HG03565 (cell line): ENCODE measurements around the gene CHD6.

Experiments used
- ATAC-seq: cut with Tn5 transposase; IDR thresholded peaks from one replicate; pipeline ENCODE4 v1.9.1; 2021; ENCODE audit warnings: mild to moderate bottlenecking, moderate library complexity; ENCODE audit not compliant: unreplicated experiment

CHD6 gene

DNA sequence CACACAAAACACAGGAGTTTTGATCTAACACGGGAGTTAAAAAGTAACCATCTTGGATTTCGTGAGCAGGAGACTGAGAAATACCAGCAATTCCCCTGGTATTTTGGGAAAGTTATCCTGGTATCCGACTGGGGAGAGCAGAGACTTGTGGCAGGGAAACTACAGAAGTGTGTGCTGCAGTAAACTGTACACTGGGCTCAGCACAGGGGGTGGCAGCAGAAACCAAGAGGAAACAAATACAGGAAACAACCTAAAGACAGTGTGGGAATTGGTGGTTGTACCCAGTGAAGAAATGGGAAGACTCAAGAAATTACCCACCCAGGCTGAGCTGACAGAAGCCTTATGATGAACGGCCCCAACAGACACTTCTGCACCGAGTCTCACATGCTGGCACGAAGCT is 109.8 kb downstream of the CHD6 start:
- no peak for ATAC-seq

DNA sequence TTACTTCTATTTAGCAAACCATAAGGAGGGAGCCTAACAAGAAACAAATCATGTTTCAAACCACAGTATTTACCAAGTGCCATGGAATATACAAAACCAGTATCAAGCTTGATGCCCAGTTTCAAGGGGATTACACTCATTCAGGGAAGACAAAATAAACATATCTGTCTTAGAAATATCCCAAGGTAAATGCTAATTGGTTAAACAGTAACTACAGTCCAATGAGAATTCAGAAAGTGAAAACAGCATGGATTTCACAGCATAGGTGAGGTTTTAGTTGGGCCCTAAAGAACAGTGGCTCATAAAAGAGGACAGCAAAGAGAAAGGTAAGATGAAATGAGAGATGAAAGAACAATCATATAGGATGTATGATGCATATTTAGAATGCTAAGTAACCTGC is 110.3 kb downstream of the CHD6 start:
- ATAC-seq: no peak

DNA sequence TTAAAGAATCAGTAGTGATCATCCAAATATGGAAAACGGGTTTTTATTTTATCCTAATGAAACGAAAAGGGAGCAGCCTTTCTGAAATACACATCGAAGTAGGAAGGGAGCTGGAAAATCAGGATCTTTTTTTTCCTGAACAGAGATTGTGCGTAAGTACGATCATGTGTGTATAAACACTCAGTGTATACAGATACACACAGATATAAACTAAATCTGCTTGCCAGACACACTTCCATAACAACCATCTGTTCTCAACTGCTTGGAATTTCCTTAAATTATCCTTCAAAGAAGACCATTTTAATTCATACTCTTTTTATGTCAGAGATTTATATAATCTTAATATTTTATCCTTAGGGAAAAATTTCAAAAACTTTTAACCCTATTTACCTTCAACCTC is 110.7 kb downstream of the CHD6 start:
- no peak for ATAC-seq

DNA sequence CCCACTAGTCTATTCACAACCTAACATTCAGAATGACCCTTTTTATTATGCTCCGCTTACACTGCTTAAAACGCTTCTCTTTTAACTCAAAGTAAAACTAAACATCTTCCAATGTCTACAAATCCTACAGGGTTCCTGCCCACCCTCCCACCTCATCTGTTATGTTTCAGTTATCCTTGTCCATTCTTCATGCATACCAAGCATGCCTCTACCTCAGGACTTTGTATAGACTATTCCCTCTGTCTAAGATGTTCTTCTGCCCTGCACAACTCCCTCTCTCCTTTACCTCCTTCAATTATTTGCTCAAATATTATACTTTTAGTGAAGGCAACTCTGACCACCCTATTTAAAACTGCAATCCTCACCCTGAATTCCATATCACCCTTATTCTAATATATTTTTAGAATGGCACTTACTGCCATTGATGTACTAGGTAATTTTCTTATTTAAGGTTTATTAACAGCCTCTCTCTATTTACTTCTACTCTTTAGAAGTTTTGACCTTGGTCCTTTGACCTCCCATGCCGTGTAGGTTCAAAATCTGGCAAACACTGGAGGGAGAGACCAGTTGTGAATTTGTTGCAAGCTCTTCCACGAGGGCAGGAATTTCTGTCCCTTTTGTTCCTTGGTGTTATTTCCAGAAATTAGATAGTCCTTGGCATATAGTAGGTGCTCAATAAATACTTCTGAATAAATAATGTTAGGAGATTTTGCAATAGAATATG is 111.8 kb downstream of the CHD6 start:
- no peak for ATAC-seq

DNA sequence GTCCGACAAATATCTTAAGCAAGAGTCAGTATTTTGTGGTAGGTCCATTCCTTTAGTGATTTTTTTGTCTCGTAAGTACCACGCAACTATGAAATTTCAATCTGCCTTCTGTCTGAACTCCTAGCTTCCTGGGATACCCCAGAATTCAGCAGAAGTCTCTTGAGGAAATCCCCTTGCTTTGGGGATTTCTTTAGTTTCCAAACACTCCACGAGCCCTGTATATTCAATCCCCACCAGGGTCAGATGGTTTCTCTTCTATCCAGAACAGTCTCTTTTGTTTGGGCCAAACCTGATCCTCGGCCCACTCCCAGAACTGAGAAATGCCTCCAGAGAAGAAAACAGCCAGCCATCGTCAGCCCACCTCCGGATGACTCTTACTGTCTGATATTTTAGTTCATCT is 113.0 kb downstream of the CHD6 start:
- ATAC-seq: no peak

DNA sequence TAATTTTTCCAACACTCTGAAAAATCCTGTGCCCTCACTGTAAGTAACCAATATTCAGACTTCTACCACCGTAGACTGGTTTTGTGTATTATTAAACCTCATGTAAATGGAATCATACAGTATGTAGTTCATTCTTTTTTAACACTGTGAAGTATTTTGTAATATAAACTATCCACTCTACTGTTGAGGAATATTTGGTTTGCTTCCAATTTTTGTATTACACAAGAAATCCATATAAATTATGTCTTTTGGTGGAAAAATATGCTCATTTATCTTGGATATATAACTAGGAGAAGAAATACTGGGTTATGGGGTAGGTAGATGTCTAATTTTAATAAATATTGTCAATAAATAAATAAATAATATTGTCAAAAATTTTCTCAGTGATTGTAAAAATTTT is 116.8 kb downstream of the CHD6 start:
- ATAC-seq: no peak

DNA sequence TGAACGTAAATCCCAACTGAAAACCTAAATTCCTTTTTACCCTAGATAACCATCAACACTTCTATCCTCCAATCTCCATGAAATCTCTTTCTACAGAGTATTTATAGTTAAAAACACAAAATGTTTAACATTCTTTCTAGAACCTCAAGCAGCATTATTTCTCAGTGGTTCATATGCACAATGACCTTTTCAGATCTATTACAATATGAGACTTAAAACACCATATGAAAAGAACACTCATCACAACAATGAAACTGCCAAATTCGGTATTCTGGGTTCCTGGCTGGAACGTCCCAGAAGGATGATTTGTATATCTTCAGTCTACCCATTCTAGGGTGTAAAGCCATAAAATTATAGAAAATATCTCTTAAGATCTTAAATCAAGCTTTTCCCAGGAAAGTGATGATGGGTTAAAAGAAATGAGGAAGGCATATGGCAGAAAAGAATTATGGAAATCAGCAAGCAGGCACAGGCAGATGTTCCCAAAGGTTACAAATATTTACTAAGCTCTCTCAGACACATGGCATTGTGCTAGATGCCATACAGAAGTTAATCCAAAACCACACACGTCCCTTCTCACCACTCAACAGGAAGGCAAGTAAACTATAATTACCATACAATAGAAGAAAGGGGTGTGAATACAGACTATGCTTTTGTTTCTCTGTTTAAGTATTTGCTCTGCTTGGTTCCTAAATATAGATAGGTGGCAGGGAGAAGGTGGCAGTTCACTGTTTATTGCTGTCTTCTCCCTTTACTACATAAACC is 118.0 kb downstream of the CHD6 start:
- ATAC-seq: no peak

DNA sequence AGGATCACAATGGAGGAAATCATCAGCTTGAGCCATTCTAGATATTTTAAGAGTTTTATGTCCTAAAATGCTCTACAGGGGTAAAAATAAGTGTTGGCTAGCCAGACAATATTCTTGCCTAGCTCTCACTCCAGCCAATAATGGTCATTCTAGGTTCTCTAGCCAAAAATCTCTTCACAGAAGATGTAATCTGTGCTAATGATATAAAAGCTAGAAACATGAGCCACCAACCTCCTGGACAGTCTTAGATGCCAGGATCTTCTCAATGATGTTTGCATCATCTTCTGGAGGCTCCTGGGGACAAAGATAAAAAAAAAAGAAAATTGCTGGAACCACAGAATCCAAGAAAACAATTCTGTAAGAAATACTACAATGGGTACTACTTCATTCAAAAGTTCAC is 119.1 kb downstream of the CHD6 start:
- ATAC-seq: no peak

DNA sequence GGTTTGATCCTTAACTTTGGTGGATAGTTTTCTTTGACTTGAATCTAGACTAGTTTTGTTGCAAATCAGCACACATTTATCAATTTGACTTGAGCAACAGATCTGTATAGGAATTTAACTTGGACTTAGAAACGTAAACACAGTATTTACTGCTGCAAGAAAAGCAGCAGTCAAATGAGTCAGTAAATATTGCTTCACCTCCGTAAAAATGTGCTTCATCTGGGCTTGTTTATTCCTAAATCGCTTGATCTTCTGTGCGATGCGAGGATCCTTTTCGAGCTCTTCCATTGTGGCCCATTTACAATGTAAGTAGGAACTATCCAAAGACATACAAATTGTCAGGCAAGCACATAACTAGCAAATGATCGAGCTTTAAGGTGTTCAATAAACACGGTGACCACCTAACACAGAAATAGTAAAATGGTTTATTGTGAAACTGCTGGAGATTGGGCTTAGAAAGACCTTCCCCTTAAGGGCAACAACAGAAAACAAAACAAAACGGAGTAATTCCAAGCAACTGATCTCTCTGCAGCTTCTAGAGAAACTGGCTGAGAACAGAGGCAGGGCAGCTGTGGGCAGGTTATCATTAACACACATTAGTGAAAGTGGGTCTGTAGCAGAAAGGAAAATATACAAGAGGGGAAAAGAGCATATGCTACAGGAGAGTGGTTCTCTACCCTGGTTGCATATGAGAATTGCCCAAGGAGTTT is 120.8 kb downstream of the CHD6 start:
- no peak for ATAC-seq

DNA sequence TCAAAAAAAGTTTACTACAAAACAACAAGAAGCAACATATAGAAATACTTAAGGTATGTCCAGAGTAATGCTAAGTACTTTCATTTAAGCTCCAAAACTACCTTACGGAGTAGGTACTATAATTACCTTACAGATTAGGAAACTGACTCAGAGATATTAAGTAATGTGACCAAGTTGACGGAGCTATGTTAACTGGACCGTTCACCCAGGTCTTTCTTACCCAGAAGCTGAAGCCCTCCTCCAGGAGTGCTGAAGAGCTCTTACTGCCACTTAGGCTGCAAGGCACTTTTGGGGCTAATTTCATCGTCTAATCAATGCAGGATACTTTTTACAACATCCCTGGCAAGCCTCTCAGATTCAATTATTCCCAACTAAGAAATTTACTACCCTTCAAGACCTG is 123.7 kb downstream of the CHD6 start:
- no peak for ATAC-seq

DNA sequence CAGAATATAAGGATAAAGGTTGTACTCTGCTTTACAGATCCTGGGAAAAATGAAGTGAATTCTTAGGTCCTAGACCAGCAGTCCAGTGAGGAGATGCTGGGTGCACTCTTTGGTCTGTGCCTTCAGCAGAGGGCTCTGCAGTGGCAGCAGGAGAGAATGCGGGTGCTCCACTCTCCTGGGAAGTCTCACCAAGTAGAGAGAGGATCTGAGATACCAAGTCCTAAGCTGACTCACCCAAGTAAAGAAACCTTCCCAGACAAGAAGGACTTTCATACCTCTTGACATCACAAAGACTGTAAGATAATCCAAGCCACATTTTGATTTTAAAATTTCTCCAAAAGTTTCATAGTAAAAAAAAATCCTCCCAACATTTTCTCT is 134.6 kb downstream of the CHD6 start:
- no peak for ATAC-seq

DNA sequence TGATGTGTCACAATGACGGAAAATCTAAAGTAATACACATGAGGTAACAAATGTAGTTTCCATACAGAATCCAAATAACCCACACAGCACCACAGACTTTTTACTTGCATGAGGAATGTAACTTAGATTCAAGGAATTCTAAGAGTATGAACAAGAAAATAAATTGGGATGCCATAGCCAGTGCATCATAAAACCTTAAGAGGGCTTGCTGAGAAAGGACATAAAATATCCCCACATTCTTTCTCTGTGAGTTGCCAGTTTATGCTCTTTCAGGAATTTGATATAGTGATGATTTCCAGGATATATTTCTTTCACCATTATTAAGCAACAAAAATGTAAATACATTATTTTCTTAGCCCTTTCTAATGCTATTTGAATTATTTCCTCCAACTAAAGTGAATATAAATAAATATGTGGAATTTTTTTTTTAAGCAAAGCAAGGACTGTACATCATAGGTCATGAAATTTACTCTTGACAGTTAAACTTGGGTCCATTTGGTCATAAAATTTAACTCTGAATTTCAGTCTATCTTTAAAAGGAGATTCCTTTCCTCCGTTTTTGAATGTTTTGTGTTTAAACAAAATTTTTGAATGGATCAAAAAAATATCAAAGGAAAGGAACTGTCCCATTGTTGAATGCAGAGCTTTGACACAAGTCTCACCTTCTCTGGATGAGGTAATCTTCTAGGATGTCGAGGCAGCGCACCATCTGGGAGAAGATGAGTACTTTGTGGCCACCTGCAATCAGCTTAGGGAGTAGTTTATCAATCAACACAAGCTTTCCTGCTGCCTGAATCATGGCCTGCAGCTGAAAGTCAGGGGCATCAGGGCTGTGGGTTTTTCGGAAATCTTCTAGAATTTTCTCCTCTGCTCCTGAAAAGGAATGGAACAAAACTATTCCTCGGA is 135.3 kb downstream of the CHD6 start:
- ATAC-seq: no peak

DNA sequence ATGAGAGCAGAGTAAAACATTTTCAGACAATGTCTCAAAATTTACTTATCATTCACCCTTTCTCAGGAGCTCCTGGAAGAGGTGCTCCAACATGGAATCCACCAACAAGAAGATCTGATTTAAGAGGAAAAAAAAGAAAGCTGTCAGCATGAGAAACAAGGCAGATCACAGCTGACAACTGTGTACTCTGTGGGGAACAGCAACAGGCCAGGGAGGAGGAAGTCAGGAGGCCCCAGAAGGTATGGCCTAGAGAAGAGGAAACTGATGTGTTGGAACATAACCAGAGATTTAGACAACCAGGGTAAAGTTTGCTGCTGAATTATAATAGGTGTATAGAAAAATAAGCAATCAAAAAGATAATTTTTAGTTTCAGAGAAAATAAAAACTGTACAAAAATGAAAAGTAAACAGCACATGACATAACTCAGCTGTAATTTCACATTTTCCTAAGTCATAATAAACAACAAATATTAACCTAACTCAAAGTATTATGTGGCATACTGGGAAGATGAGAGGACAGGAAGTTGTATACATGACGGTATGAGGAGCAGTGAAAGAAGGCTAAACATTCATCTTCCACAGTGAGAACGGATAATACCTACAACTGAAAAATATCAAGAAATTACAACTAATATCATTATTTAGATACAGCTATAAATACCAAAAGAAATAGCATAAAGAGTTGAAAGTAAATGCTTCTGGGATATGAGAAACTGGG is 138.0 kb downstream of the CHD6 start:
- no peak for ATAC-seq

DNA sequence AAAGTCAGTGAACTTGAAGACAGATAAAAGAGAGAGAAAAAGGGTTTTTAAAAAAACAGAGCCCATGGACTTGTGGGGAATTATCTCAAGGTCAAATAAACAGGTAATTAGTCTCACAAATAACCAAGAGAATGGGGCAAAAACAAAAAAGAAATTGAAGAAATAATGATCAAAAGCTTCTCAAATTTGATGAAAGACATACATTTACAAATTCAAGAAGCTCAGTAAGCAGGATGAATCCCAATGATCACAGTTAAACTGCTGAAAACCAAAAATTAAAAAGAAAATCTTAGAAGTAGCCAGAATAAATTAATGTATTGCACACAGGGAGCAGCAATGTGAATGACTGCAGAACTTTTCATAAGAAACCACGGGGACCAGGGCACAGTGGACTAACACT is 139.1 kb downstream of the CHD6 start:
- no peak for ATAC-seq

DNA sequence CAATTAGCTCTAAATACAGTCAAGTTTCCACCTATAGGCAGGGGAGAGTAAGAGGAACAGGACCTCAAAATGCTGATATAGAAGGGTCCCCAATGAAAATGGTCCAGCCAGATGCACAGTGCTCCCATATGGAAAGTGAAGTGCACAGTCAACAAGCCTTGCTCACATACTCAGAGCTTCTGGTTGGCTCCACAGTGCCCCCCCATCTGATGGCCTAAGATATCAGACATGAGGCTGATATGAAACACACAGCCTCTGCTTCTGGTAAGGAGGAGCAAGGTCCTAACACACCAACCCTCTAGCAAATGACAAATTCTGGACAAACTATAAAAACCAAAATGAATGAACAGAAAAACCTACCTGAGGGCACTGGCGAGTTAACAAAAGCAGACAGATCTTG is 140.2 kb downstream of the CHD6 start:
- ATAC-seq: no peak

DNA sequence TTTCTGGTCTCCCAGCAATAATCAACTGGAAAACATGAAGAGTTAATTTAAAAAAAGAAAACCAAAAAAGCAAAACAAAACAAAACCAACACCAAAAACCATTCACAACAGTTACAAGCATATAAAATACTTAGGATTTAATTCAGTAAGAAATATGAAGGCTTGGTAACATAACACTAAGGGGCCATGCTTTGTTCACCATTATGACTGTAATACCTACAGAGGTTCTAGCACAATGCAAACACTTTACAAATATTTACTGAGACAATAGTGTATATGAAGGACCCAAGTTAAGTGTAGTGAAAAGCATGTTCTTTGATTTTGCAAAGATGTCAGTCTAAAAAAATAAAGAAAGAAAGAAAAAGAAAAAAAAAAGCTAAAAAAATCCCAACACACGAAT is 141.7 kb downstream of the CHD6 start:
- ATAC-seq: no peak

DNA sequence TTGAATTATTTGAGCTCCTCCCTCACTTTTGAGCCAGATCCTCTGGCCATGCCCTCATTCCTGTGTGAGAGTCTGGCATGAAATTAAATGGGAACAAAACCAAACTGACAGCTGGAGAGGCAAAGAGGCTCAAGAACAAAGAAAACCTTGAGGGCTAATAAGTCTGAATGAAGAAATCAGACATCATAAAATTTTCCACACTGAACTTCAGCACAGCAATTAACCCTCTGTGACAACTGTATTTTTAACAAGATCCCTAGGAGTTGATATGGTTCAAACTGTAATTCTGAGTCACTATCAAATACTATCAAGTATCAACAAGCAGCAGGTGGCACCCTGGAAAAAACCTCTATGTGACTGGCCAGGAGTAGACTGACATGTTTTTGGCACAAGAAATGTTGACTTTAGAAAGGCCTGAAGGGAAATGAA is 142.2 kb downstream of the CHD6 start:
- ATAC-seq: no peak

DNA sequence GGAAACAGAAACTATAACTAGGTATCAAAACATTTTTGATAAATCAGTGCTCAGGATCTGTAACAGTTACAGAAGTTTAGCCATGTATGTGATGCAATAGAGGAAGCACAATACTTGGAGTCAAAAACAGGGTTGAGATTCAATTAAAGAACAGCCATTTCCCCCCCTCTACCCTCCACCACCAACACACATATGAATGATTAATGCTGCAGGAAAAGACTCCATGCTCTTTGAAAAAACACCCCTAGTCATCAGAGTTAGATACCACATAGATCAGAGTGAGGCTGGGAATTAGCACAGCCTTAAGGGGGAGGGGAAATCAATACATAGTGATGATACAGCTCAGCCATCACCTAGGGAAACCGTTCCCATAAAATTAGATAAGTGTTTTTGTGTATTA is 142.7 kb downstream of the CHD6 start:
- no peak for ATAC-seq

DNA sequence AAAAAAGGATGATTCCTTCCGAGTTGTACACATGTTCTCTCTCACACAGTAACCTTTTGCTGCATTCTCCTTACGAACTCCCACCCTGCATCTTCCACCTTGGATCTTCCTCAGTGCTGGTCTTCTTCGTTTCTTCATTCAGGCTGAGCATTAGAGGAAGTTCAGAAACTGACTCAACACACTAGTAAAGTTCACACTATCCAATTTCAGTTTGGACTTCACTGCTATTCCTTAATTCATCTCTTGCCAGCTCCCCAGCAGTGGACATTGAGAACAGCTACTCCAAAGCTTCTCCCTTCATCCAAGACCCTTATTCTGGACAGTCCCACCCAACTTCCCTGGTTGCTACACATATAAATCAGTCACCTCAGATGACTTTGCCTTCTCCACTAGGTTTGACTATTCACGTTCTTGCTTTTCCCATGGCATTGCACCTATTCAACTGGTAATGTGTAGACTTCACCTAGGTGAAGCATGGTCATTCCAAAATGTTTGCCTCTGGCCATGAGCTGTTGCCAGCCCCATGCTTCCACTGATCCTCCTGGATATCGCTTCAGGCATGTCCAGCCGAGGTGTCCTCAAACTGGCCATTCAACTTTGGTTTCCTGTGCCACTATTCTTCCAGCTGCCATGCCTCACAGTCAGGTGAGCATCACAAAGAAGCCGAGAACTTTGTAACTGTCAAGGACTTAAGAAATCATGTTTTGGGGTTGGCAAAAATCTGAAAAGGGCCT is 147.6 kb downstream of the CHD6 start:
- ATAC-seq: no peak

DNA sequence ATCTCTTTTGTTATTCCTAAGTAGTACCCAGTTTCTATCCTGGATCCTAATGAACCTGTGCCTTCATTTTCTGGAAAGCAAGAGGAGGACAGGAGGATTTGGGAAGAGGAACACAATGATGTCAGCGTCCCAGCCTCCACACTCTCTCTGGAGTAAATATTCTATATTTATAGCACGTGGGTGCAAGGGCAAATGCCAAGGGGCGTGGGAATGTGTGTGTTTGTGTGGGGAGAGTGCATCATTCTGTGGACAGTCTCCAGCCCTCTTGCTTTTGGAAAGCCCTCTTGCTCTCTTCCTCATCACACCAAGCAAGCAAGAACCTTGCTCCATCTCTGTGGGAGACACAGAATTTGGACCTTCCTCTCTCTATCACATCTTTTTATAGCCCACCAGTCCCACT is 148.3 kb downstream of the CHD6 start:
- ATAC-seq: no peak
